HG02938 (cell line): Measurements from ENCODE around the gene HHAT.

Source experiments
- ATAC-seq: cut with Tn5 transposase; IDR thresholded peaks from one replicate; pipeline ENCODE4 v1.9.1; 2021; ENCODE audit warnings: mild to moderate bottlenecking, moderate library complexity; ENCODE audit not compliant: unreplicated experiment

Gene HHAT

DNA sequence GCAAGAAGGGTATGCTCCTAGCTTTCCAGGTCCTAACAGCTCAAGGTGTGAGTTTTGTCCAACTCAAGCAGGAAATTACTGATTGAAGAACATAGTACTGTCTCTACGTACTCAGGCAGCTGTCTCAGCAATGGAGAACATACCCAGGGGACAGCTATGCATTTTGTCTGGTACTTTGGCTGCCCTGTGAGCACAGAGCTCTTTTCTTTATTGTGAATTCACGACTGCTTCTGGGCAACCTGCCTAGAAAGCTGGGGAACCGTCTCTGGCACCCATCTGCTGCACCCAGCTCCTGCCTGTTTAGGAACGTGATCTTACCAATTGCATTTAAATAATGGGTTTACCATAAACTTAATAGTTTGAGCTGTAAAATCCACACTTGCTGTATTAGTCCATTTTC is 258.1 kb downstream of the HHAT start:
- no peak for ATAC-seq

DNA sequence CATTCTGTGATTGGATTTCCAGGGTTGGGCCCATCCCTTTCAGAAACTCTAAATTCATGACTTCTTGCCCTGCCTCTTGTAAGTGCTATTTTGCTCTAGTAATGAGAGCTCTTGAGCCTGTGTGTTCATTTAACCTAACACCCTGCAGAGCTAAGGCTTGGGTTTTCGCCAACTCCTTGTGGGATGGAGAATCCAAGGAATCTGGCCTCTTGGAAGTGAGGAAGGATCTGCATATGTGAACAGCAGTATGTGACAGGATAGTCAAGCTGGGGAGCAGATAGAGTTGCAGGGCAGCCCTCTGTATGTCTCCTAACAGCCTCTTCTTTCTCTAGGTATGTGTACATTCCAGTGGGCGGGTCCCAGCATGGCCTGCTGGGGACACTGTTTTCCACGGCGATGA is 258.9 kb downstream of the HHAT start:
- ATAC-seq, result no peak

DNA sequence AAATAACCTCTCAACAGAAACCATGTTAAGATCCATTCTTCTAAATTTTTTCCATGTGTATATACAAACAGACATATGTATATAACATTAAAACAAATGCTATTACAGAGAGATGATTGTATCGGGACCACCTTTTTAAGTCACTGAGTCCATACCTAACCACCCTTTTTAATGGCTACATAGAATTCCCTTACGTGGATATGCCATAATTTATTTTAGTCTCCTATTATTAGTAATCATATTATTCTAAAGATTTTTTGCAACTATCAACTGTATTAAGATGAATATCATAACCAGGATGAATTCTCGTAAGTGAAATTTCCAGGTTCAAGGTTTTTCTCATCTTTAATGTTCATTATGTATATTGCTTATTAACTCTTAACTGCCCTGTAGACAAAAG is 259.7 kb downstream of the HHAT start:
- no peak for ATAC-seq

DNA sequence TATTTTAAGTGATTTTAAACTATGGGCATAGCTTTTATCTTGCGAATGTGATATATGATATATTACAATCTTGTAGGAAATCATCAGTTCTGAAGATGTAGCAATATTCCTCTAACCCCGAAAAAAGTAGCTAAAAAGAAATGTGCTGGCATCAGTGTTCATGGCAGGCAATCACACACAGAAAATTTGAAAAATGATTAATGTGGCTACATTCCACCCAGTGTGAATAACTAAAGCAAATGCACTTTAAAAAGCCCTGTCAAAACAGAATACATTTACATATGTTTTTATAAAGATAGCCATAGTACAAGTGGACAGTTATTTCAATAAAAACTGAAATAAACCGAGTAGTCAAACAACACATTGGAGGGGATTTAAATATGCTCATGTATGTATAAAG is 260.2 kb downstream of the HHAT start:
- ATAC-seq, result no peak

DNA sequence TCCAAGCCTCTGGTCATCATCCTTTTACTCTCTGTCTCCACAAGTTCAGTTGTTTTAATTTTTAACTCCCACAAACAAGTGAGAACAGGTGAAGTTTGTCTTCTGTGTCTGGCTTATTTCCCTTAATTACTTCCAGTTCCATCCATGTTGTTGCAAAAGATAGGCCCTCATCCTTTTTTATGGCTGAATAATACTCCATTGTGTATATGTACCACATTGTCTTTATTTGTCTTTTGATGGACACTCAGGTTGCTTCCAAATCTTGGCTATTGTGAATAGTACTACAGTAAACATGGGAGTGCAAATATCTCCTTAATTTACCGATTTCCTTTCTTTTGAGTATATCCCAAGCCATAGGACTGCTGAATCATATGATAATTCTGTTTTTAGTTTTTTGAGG is 262.5 kb downstream of the HHAT start:
- no peak for ATAC-seq

GRCh38 chr1:210594605-210595004 is 265.9 kb downstream of the HHAT start:
- no peak for ATAC-seq

- no peak for ATAC-seq
These were observed 267.9 kb downstream of the HHAT start for GRCh38 chr1:210596641-210597040.

GRCh38 chr1:210597555-210598134 is 268.9 kb downstream of the HHAT start:
- no peak for ATAC-seq

DNA sequence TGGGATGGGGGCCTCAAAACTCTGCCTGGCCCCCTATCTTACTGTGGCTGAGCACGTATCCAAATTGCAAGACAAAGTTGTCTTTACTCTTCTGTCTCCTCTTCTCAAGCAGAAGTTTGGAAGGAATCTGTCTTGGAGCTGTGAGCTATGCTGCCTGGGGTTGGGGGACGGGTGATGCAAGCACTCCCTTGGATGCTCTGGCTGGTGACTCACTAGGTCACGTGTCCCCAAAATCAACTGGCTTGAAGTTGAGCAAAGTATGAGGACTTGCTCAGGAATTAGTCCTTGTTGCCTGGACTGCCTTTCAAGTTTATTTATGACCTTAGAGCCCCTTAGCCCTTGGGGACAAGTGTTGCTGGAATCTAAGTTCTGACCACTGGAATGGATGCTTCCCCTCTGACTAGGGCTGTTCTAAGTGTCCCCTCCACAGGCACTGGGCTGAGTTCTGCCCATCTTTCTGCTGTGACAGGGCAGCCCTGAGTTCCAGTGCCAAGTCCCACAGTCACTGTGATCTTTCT is 269.5 kb downstream of the HHAT start:
- ATAC-seq, result no peak

DNA sequence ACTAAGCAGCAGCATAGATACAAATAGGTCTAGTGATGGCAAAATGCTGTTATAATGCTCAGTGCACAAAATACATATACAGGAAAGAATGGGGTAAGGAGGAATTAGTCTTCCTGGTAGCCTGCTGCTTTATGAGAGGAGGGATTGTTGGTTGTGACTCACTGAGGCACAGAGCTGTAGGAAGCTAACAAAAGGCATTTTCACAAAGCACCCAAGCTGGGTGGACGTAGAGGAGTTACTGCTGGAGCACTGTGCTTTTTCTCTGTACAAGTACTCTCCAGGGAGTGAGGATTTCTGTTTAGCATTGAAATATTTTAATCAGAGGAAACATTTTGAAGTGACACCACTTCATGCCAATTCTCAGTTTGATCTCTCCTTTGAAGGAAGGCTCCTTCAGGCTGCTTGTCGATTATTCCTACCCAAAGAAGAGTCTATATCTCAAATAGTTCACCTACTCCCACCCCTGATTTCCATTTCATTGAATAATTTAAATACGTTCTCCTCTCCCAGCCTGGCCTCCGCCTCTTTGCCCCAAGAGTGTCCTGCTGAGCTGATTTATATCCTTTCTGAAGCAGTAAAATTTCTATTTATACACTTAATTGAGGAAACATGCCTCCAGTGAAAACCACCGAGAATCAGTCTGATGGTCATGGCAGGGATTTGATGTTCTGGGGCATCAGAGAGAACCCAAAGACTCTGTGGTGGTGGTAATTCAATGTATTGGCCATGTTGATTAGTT is 271.9 kb downstream of the HHAT start:
- ATAC-seq, result no peak

GRCh38 chr1:210603123-210603522 is 274.4 kb downstream of the HHAT start:
- ATAC-seq, result no peak

GRCh38 chr1:210605099-210605498 is 276.4 kb downstream of the HHAT start:
- ATAC-seq, result no peak

DNA sequence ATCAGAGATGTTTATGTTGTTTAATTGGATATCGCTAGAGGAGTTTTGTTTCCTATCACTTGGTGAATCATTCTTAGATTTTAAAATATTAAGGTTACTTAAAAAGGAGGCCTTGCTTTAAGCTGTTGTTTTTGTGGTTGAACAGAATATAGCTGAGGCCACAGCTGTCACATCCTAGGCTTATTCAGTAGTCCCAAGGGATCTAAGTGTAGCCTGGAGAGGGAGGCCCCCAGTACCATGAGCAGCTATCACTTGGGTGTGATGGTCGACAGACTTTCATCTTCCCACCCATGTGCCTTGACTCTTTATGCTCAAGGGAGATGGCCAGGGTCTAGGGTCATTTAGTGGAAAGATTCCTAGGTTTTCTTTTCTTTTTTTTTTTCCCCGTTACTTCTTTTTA is 278.7 kb downstream of the HHAT start:
- ATAC-seq, result no peak

GRCh38 chr1:210608767-210609166 is 280.1 kb downstream of the HHAT start:
- ATAC-seq, result no peak

DNA sequence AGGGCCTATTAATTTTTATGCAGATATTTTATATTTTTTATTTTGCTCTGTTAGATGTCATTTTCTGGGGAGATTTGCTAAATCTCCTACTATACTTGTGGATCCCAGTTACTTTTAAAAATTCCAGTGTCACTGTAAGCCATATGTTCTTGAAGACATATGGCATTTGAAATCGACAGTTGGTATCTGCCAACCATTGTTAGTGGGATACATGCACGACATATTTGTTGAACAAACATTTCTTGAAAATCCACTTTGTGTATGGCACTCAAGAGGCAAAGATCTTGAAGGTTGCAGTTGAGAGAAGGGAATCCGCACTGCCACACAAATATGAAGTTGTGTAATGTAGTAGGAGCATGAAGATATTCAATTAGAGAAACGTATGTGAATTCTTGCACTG is 287.7 kb downstream of the HHAT start:
- no peak for ATAC-seq

GRCh38 chr1:210617293-210617692 is 288.6 kb downstream of the HHAT start:
- no peak for ATAC-seq

DNA sequence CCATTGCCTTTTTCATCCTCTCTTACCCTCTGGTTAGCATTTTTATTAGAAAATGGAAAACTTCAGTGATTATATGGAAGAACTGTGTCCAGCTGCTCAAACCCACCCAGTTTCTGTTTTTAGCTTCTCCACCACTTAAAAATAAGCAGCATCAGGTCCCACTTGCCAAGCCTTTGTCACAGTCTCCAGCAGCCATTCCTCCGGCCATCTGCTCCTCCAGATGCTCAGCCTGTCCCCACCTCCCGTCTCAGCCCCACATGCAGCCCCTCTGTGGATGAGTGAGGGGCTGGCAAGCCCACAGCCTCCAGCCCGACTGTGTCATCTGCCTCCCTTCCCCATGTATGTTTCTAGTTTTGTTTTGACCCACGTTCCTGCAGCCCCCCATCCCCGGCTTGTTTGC is 289.7 kb downstream of the HHAT start:
- no peak for ATAC-seq

DNA sequence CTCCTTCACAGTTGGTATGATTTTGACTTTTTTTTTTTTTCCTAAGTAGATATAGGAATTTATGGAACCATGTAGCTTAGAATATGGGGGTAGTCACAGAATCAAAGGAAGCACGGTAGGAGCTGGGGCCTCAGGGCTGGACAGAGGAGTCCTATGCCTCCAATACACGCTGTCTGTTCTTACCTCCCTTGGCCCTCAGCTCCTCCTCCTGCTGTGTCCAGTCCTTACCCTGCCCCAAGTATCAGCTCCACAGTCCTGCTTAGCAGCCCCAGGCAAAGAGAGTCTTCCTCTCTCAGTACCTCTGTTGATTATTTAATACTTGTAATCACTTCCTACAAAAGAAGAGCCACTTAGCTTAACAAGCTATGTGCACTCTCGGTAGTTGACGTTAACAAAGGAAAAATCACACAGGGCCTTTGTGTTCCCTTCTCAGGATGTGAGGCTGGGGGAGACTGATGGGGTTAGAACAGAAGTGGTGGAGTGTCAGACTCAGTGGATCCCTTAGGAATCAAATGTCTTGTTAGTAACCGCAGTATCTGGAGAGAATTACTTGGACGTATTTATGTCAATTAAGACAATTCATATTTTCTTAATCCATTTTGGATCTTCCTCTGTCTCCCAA is 292.3 kb downstream of the HHAT start:
- ATAC-seq, result no peak

- no peak for ATAC-seq
These were observed 293.0 kb downstream of the HHAT start for GRCh38 chr1:210621712-210622111.

DNA sequence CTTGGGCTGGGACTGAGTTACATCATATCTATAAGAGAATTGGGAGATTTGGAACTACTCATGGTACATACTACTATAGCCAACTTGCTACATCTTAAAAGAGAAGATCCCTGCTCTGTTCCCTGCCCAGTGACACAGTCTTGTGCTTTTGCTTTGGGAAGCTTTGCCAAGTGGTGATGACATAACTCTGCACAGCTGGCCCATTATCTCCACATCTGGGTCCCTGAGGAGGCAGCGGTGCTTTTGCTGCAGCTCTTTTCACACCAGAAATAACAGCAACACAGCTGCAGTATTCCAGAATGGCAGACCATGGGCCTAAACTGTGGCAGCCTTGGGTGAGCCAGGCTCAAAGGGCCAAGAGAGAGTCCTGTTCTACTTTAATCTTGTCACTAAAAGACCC is 296.0 kb downstream of the HHAT start:
- no peak for ATAC-seq

DNA sequence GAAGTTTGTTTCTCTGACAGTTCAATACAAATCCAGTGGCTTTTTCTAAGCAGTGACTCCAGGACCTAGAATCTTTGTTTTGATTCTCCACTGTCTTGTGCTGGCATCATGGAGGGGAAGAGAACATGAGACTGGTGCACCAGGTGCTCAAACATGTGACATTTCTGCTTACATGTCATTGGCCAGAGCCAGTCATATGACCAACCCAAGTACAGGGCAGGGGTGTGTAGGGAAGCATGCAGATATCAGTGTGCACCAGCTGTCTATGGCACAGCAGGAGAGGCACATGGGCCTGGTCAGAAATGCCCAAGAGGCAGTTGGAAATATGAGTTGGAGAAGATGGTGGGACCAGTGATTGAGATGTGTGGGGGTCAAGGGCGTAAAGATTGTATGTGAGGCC is 297.0 kb downstream of the HHAT start:
- no peak for ATAC-seq

- no peak for ATAC-seq
These were observed 297.6 kb downstream of the HHAT start for GRCh38 chr1:210626341-210626740.
